Stimulated activated naive CD8-positive, alpha-beta T cell treated with anti-CD3 and anti-CD28 coated beads, Interleukin-15, Interleukin-2, amounts not matched to agents 100 U/mL and 50 U/mL, for 24 hours (primary cell): ENCODE results near the gene GBF1.
"Not testable (repeated sequence)": the region's sequence is repeated elsewhere in the genome, so short reads cannot be mapped to it uniquely, and the experiment has no call there.

Source experiments
- ATAC-seq: fragments of 150-1000 bp; cut with Tn5 transposase; one replicate; pipeline ENCODE4 v1.10.0; 2021
- DNase-seq: peaks from one replicate; pipeline ENCODE4 v3.0.0; 2021

GBF1 gene

DNA sequence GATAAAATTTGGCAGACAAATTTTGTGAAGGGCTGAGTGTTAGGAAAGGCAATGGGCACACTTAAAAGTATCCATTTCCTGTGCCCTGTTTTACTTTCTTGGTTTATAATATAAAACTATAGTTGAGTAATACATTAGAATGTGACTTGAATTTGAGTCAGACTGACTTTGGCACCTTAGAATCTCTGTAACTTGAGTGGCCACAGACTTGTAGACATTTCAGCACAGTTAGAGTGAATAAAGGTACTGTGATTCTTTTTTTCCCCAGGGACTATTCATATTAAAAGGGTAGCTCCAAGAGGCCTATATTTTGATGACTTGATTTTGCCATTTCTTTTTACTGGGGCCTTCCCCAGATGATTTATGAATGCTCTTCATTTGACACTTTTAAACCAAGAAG lies 22.4 kb downstream of the GBF1 start:
- peak; percentile 95 for ATAC-seq
- no peak for DNase-seq

DNA sequence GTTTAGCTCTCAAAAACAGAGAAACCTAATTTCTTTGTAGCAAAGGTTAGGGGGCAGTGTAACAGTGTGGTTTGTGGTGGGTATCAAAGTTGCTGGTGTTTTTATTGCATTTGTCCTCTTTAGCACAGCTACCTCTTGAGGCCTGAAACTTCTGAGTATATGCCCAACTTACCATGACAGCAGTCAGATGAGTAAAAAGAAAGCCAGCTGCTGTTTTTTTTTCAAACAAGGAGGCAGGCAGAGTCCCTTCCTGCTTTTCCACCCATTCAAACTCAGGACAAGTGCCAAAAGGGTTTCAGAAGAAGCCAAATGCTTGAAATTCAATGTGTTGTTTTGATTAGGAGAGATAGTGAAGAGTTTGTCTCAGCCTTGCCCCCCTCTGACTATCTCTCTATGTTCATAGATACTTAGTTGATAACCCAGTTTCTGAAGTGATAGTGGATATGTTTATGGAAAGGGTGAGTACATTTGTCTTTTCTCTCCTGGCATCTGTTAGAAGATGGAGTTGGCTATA lies 23.1 kb downstream of the GBF1 start:
- peak; percentile 50 for ATAC-seq

DNA sequence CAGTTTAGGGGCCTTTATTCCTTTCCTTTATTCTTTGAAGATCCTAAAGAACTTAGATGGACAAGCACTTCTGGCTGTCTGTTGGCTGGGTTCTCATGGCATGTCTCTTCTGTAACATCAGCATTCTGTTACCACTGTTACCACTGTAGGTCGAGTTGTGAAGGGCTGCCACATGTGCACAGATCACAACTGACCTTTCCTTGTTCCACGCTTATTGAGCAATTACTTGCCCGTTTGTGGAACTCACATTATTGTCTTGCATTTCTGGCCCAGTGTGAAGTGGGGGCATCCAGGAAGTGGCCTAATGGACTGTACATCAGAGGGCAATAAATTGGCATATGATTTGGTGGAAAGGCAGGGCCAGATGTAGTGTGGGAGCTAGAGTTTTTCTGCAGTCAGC lies 23.7 kb downstream of the GBF1 start:
- ATAC-seq (peak; percentile 4), DNase-seq (no peak)

More for the DNA sequence above, 23.1 kb downstream of the GBF1 start:
- no peak for DNase-seq

DNA sequence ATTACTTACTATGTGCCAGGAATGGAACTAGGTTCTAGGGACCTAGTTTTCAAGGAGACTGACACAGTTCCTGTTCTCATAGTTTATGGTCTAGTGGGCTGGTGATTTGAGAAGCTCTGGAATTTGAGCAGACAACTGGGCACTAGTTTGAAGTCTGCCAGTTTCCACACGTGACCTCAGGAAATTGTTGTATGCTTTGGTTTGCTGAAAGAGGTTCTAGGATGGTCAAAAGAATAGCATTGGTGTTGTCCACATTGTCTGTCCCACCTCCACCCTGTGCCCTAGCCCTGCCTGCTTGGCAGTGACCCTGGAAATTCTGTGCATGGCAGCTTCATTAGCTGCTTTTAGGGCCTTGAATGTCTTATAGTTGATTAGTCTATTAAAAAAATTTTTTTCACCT lies 28.7 kb downstream of the GBF1 start:
- ATAC-seq (no peak), DNase-seq (no peak)

DNA sequence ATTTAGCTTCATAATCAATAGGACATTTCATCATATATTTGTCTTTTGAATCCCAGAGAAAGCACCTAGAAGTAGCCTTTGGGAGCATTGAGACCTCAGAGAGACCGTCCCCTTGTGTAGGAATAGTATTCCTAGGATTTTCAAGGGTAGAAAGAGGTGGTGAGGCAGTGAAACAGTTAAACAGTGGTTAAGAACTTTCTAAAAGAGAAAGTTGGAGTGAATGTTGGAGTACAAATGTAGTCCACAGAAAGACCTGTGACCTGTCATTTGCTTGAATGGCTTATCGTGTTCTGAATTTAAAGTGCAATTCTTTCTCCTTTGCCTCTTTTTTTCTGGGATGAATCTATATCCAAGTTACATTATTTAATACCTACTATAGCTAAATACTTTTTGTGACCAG lies 30.0 kb downstream of the GBF1 start:
- no peak for DNase-seq
- no peak for ATAC-seq

DNA sequence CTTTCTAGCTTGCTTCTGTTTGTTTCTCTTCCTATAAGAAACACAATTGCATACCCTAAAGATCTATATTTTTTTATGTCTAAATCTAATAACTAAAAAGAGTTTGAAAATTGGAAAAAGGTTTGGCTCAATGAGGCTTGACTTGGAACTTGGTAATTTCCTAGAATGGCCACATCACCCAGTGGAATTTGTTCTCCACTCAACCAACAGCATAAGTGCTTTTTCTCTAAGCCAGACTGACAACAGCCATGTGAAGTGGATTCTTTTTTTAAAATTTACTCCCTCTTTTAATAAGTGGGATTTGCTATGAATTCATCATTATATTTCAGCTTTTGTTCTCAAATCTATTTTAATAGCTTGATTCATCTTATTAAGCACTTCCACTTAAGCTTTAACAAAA lies 33.8 kb downstream of the GBF1 start:
- DNase-seq, result no peak
- no peak for ATAC-seq

DNA sequence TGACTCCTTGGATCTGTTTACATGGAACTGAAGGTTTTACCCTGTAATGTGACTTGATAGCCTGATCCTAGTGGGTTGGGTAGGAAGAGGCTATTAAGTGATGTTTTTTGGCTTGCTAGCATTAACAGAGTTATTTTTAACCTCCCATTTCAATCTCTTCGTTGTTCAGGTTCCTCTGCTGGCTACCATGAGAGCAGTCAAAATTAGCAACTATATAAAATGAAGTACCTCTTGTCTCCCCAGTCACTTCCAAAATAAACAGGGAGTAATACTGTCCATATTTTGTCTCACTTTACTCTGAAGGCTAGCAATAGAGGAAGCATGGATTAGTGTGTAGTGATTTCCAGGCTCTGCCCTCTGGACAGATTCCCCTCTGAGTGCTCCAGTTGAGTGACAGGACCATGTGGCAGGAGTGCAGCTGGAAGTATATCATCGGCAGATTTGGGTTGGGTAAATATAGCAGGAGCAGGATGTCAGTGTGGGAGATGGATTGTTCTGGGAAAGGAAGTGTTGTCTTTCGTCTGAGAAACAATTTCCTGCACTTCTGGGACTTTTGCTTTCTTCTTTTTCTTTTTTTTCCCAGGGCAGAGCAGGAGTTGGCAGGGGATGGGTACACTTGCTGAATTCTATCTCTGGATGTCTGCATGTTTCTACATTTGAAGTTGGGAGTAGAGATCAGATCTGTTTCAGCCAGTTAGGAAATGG lies 35.2 kb downstream of the GBF1 start:
- DNase-seq, result no peak
- ATAC-seq, result no peak

DNA sequence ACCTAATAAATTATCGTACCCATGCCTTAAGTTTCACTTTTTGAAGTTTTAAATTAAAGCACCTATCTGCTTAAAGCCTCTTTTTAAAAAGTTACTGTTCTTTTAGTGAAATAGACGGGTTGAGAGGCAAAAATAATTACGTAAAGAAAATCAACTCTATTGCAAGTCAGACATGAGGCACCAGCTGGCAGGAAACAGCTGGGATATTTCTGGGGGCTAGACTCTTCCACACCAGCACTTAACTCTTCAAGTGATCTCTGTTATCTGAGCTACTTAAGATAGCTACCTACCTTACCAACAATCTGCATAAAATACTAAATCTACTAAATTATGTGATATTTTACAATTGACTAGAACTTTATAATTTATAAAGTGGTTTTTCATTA lies 35.8 kb downstream of the GBF1 start:
- no peak for ATAC-seq

DNA sequence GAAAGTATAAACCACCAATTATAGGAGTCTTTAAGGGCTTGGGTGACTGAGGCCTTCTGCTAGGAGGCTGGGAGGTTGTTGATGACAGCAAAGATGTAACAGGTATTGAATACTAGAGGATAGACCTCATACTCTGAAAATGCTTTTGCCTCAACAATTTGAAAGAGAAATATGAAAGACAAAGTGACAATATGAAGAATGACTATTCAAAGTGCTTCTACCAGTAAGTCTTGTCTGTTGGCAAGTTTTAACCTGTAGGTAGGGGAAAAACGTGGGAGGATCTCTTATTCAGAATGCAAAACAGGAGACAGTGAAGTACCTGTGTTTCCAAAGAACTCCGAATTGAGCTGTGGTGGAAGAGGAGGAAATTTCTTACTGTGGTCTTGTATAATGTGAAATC lies 38.2 kb downstream of the GBF1 start:
- DNase-seq (no peak), ATAC-seq (no peak)

More for the DNA sequence above, 35.8 kb downstream of the GBF1 start:
- no peak for DNase-seq

DNA sequence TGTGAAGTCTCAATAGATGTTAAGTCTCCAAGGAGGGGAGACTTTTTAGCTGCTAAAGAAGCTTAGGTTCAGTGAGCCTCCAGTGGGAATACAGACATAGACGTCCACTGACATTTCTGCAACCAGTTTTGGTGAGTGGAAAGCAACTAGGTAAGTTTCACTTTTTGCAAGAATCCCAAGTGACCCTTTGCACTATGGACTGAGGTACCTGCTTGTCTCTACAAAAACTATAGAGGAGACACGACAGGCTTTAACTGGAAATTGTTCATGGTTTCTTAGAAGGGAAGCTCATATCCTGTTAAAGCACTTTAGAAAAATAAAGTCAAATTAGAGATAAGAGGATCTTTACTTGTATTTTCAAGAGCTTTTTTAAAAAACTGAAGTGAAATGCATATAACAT lies 38.6 kb downstream of the GBF1 start:
- DNase-seq, result no peak
- no peak for ATAC-seq

DNA sequence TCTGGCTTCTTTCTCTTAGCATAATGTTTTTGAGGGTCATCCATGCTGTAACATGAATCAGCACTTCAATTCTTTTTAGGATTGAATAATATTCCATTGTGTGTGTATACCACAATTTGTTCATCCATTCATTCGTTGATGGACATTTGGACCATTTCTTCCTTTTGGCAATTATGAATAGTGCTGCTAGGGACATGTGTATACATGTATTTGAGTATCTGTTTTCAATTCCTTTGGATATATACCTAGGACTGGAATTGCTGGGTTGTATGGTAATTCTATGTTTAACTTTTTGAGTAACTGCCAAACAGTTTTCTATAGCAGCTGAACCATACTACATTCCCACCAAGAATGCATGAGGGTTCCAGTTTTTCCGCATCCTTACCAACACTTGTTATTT lies 39.2 kb downstream of the GBF1 start:
- ATAC-seq, result no peak
- no peak for DNase-seq

DNA sequence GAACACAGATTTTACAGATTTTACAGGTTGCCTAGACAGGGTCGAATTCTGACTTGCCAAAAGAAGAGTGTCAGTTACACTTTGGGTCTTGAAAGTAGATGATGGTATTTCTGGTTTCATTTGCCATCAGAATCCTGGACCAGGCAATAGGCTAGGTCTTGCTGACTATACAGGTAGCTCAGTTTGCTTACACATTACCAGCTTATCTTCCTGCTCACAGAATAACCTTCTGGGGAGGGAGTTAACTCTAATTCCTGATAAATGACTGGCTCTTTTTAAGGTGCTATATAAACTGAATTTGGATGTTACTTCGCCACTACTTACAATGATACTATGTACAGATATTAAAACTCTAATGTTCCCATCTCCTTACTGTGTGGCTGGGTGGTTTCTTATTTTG lies 39.8 kb downstream of the GBF1 start:
- no peak for DNase-seq
- no peak for ATAC-seq

DNA sequence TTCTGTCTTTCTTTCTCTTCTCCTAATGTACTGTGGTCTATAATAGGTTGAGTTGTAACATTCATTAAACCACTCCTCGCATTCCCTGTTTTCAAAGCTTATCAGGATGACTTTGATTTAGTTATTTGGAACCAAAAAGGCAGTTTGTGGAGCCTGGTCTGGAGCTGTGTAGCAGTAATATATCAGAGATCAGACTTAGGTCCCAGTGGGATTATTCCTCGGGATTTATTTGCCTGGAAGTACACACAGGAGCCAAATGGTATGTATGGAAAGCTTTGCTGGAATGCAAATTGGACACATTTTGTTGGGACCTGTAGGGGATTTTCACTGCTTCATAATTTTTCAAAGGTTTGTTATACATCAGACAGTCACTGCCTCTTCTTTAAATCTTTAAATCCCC lies 40.9 kb downstream of the GBF1 start:
- no peak for DNase-seq
- ATAC-seq, result no peak

DNA sequence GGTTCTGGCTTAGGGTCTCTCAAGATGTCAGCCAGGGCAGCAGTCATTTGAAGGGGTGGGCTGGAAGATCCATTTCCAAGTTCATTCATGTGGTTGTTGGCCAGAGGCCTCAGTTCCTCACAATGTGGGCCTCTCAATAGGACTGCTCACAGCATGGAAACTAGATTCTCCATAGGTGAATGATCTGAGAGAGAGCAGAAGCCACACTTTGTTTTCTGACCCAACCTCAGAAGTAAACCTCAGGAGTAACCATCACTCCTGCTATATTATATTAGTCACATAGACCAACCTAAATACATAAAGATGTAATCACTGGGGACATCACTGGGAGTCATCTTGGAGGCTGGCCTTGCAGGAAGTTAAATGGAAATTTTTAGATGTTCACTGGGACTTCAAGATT lies 42.2 kb downstream of the GBF1 start:
- DNase-seq (no peak), ATAC-seq (peak; percentile 84)

DNA sequence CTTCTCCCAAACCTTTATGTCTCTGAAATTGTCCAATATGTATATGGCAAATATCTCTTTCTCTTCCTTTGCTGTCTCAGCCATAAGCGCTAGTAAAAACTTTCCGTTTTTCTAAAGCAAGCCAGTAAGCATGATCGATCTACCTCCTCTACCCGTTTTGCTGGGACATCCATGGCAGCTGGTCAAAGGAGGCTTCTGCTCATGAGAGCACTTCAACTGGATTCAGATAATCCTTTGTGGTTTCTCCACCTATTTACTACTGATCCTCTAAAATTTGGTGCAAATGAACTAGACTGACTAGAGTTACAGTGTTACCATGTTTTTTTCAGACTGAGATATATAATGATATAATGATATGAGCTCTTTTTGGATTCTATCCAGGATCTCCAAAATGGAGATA lies 42.7 kb downstream of the GBF1 start:
- no peak for ATAC-seq

DNA sequence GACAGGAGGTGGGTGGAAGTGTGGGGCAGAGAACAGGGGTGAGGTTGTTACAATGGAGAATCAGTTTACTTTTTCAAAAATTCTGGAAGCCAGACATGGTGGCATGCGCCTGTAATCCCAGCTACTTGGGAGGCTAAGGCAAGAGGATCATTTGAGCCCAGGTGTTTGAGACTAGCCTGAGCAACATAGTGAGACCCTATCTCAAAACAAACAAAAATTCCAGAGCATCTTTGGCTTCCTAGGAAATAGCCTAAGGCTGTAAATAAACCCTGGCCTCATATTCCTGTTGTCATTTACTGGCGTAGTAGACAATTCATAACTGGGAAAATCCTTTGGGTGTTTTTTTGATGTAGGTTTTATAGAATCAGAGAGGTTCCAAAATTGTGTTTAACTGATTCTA lies 44.0 kb downstream of the GBF1 start:
- DNase-seq (no peak), ATAC-seq (no peak)

More for the DNA sequence above, 42.7 kb downstream of the GBF1 start:
- DNase-seq, result no peak

DNA sequence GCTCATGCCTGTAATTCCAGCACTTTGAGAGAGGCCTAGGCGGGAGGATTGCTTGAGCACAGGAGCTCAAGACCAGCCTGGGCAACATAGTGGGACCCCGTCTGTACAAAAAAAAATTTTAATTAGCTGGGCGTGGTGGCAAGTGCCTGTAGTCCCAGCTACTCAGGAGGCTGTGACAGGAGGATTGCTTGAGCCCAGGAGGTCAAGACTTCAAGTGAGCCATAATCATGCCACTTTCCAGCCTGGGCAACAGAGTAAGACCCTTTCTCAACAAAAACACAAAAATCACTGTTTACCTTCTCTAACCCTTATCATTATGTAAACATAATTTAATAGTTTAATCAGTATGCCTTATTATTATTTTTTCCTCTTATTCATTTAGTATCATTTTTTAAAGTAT lies 44.5 kb downstream of the GBF1 start:
- DNase-seq, result no peak
- no peak for ATAC-seq

DNA sequence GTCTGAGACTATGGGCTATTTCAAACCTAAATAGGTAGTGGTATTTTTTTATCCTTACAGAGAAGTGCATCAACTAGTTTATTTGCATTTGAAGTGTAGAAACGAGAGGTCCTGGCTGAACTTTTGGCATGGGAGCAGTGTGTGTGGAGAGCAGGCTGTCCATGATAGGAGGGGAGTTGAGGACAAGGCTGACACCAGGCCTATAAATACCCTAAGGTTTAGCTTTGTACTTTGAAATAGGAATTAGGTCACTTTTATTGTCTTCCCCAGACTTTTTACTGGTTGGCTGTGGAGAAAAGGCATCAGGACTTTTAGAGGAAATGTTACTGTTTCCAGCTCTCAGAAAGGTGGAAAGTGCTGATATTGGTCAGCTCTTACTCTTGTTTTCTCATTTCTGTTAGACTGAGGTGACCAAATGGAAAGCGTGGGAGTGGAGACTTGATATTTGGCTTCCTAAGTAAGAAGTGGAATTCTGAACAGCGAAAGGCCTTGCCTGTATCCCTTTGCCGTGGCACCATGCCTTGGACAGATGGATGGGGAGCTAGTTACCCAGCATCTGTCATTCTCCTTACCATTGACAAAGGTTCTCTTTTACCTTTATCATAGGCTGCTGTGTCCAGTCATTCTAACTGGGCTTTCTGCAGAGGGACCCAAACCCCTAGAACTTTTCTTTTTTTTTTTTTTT lies 46.0 kb downstream of the GBF1 start:
- DNase-seq (no peak), ATAC-seq (no peak)

DNA sequence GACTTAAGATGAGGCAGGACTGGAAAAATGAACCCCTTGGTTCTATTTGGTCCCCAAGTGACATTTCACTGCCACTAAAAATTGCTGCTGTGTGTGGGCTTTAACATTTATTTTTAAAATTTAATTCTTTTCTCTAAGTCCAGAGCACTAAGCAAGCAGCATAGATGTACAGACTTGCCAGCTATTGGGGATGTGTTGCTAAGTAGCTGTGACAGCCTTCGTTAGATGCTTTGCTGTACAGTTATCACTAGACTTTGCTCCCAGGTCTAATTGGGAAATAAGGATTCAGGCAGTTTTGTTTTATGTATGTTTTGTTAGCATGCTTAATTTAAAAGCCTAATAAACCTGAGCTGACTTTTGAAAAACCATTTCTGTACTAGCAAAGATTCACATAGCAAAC lies 51.8 kb downstream of the GBF1 start:
- no peak for ATAC-seq
- no peak for DNase-seq

DNA sequence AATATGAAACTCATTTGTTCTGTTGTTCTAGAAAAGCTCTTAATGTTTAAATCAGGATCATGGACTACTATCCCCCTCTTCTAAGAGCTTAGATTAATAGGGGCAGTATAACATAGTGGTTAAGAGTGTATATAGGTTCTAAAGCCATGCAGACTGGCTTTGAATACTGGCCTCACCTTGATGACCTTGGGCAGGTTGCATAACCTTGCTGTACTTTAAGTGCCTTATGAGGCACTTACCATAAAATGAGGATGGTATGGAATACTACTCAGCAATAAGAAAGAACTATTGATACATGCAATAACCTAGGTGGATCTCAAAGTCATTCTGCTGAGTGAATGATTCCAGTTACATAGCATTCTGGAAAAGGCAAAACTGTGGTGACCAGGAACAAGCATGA lies 53.6 kb downstream of the GBF1 start:
- no peak for DNase-seq
- no peak for ATAC-seq

DNA sequence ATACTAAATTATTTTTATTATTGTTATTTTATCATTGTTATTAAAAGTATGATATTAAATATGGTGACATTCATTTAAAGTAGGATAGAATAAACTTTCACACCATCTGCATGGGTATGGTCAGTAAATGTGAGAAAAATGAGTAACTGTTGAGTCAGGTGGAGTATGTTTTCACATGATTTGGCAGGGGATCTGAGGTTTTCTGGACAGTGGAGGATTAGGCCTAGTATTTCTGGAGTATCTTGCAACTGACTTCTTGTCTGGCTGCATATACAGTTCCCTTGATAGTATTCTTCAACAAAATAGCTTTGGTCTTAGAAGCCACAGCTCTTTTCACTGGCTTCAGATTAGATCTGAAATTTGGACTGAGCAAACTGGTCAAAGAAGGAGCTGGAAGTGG lies 54.5 kb downstream of the GBF1 start:
- ATAC-seq (peak; percentile 62), DNase-seq (no peak)

DNA sequence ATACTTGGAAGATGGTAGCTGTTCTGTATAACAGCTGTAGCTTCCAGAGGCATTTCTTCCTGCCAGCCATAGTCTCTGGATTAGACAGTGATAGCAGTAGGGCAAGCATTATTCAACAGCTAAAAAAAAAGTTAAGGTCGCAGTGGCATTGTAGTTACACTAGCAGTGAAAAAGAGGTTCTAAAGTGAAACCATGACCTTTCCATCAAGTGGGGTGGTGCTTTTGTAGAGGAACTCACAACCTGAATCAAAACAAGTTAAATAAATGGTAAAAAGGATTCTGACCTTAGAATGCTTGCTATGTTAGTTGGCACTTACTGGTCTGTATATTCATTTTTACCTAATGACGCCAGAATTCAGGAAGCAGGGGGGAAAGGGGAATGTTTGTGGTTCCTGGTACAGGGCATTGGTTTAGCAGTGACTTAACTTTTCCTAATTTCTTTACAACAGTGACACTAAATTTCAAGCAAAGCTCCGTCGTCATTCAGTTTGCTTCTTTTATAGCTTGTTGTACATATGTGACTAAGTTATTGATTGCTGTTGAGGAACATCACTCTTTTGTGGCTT lies 55.0 kb downstream of the GBF1 start:
- no peak for DNase-seq
- peak; percentile 84 for ATAC-seq

DNA sequence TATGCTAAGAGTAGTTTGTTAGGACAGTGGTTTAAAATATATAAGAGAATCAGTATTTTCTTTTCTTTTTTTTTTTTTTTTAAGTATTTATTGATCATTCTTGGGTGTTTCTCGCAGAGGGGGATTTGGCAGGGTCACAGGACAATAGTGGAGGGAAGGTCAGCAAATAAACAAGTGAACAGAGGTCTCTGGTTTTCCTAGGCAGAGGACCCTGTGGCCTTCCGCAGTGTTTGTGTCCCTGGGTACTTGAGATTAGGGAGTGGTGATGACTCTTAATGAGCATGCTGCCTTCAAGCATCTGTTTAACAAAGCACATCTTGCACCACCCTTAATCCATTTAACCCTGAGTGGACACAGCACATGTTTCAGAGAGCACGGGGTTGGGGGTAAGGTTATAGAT lies 55.6 kb downstream of the GBF1 start:
- ATAC-seq, DNase-seq: not testable (repeated sequence)

DNA sequence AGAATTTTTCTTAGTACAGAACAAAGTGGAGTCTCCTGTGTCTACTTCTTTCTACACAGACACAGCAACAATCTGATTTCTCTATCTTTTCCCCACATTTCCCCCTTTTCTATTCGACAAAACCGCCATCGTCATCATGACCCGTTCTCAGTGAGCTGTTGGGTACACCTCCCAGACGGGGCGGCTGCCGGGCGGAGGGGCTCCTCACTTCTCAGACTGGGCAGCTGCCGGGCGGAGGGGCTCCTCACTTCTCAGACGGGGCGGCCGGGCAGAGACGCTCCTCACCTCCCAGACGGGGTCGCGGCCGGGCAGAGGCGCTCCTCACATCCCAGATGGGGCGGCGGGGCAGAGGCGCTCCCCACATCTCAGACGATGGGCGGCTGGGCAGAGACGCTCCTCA lies 56.0 kb downstream of the GBF1 start:
- not testable (repeated sequence) for ATAC-seq, DNase-seq
